DND-41 (cell line): ENCODE results near the gene PRMT1.

Source experiments
- CTCF ChIP-seq: IDR thresholded peaks from 2 replicates; pipeline ENCODE4 v1.5.1; 2012; ENCODE audit warnings: borderline replicate concordance, low read length, moderate library complexity, mild to moderate bottlenecking; ENCODE audit not compliant: poor library complexity, severe bottlenecking; ENCODE audit errors: extremely low read depth
- EZH2 ChIP-seq: IDR thresholded peaks from 3 replicates; pipeline ENCODE4 v1.6.1; 2012; ENCODE audit warnings: borderline replicate concordance, low read depth, mild to moderate bottlenecking, moderate library complexity, low read length, inconsistent platforms; ENCODE audit not compliant: severe bottlenecking

GRCh38 chr19:49704888-49705642 lies 28.0 kb downstream of the PRMT1 start:
- TF ChIP-seq CTCF, result no peak
- no peak for TF ChIP-seq EZH2
